GM12878 (cell line): ENCODE measurements around the gene CD55. TPM values are rescaled to one million over a fixed set of nuclear protein-coding genes. Genes with fewer than 3 reads are reported as not detected.

Experiments
- ASH2L ChIP-seq: fragments of 300-600, 200-600 bp; sonication (generic); IDR thresholded peaks from 2 replicates; pipeline ENCODE4 v1.6.1; 2017; ENCODE audit warnings: low read depth, mild to moderate bottlenecking, borderline replicate concordance
- BMI1 ChIP-seq: fragments of 450-650 bp; IDR thresholded peaks from 2 replicates; pipeline ENCODE4 v1.6.1; 2016; ENCODE audit warnings: mild to moderate bottlenecking, moderate library complexity, borderline replicate concordance
- FOXK2 ChIP-seq: fragments of 450-650 bp; IDR thresholded peaks from 2 replicates; pipeline ENCODE4 v1.6.1; 2017; ENCODE audit warnings: mild to moderate bottlenecking, moderate library complexity
- FOXM1 ChIP-seq: IDR thresholded peaks from 2 replicates; pipeline ENCODE4 v1.6.1; 2012; ENCODE audit warnings: low read depth, mild to moderate bottlenecking, inconsistent platforms, low read length, moderate library complexity
- HDAC2 ChIP-seq: fragments of 200-600 bp; sonication (generic); IDR thresholded peaks from 2 replicates; pipeline ENCODE4 v1.6.1; 2017
- MEF2A ChIP-seq: IDR thresholded peaks from 2 replicates; pipeline ENCODE4 v1.6.1; 2011; ENCODE audit warnings: low read depth, mild to moderate bottlenecking, low read length, moderate library complexity; ENCODE audit not compliant: insufficient read depth
- MEF2B ChIP-seq: fragments of 450-650 bp; IDR thresholded peaks from 2 replicates; pipeline ENCODE4 v1.6.1; 2018; ENCODE audit warnings: mild to moderate bottlenecking, moderate library complexity; ENCODE audit not compliant: partially characterized antibody, poor library complexity, severe bottlenecking
- MTA3 ChIP-seq: IDR thresholded peaks from 2 replicates; pipeline ENCODE4 v1.6.1; 2012; ENCODE audit warnings: low read length, inconsistent platforms, borderline replicate concordance
- MXI1 ChIP-seq: fragments of 150-350 bp; IDR thresholded peaks from 2 replicates; pipeline ENCODE4 v1.6.1; 2011; ENCODE audit warnings: low read depth, mild to moderate bottlenecking, inconsistent platforms, low read length, improper control_type of control experiment
- NFXL1 ChIP-seq: fragments of 450-650 bp; IDR thresholded peaks from 2 replicates; pipeline ENCODE4 v1.6.1; 2017; ENCODE audit warnings: antibody characterized with exemption, mild to moderate bottlenecking, borderline replicate concordance
- POLR2AphosphoS5 ChIP-seq: IDR thresholded peaks from 2 replicates; pipeline ENCODE4 v1.6.1; 2011; ENCODE audit warnings: mild to moderate bottlenecking, low read length, inconsistent platforms
- SPI1 ChIP-seq: IDR thresholded peaks from 2 replicates; pipeline ENCODE4 v1.6.1; 2011; ENCODE audit warnings: low read depth, mild to moderate bottlenecking, low read length, moderate library complexity, borderline replicate concordance; ENCODE audit not compliant: insufficient read depth
- YBX1 ChIP-seq: fragments of 450-650 bp; IDR thresholded peaks from 2 replicates; pipeline ENCODE4 v1.6.1; 2016; ENCODE audit warnings: antibody characterized with exemption
- ZSCAN29 ChIP-seq: fragments of 450-650 bp; IDR thresholded peaks from 2 replicates; pipeline ENCODE4 v1.6.1; 2017; ENCODE audit warnings: mild to moderate bottlenecking, moderate library complexity
- polyA plus RNA-seq, 11 experiments: library from polyadenylated mRNA; depleted of rRNA in 4 of 11; unstranded in 6 of 11; stranded (reverse) in 5 of 11; fragments of >200 nt; fragmentation: Nextera tagmentation in 4 of 11; fragmentation: Illumina TruSeq in 1 of 11; extraction: Ambion mirVana in 4 of 11; extraction: Trizol in 1 of 11; gene quantifications; 1 replicate in 1 of 11; 2 replicates in 10 of 11; pipeline versions ENCODE4 v1.2.1 to v1.2.3, GENCODE V29; 2011 to 2016; ENCODE audit warnings: inconsistent platforms in 2 of 11, missing spikeins in 2 of 11, low read depth in 1 of 11
- total RNA-seq, 4 experiments: library from RNA; depleted of rRNA in 3 of 4; stranded (reverse); fragments of >200 nt in 3 of 4; fragmentation: Illumina TruSeq in 1 of 4; extraction: Trizol in 1 of 4; gene quantifications; 2 replicates each; pipeline versions ENCODE4 v1.2.1 to v1.2.3, GENCODE V29; 2013 to 2021
- TF ChIP-seq, protein P1 (sequence below): IDR thresholded peaks from 2 replicates; pipeline ENCODE4 v1.6.1; 2011; ENCODE audit warnings: low read depth, low read length, improper control_type of control experiment, borderline replicate concordance
- TF ChIP-seq, protein P2 (sequence below): fragments of 450-650 bp; formaldehyde crosslinking; IDR thresholded peaks from 2 replicates; pipeline ENCODE4 v1.4.0; 2020; ENCODE audit warnings: mild to moderate bottlenecking, moderate library complexity
- TF ChIP-seq, protein P3 (sequence below): IDR thresholded peaks from 2 replicates; pipeline ENCODE4 v1.6.1; 2012; ENCODE audit warnings: mild to moderate bottlenecking, low read depth, low read length
- TF ChIP-seq, protein P4 (sequence below): IDR thresholded peaks from 2 replicates; pipeline ENCODE4 v1.6.1; 2011; ENCODE audit warnings: low read depth, mild to moderate bottlenecking, low read length, moderate library complexity, borderline replicate concordance; ENCODE audit errors: extremely low read depth
- TF ChIP-seq, protein P5 (sequence below): IDR thresholded peaks from 2 replicates; pipeline ENCODE4 v1.6.1; 2012; ENCODE audit warnings: low read depth, low read length, improper control_type of control experiment

The CD55 gene
- total and polyA plus RNA-seq, 10 of the 15 experiments (the other 5 are each of a cell fraction or from before 2014, with no cell fraction given) = 5.2 to 46.5 (median 15.1) TPM

DNA sequence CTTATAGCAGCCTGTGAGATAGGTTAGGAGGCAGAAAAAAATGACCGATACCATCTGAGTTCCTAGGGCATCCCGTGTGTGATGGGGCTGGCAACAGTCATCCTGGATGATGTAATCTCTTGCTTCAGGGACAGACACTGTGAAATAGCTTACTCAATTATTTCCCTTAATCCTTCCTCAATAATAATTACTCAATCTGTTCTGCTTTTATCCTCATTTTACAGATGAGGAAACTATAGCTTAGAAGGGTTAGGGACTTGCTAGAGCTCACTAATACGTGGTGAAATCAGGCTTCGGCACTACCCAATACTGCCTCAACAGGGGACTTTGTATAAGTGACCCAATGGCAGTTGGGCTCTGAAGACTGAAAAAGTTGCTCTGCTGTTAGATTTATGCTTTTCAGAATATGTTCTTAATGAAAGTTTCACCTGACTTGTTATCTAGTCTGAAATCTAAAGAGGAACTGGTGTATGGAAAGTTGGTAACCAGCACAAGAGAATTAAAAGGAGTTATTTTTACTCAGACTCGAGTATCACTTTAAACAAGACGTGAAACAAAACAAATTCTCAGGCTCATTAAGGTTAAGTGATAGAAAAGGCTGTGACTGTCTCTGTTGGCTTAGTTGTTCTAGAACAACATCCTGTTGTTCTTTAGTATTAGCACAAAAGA, 14.4 kb downstream of the CD55 start (continued):
- TF ChIP-seq, protein P1, sequence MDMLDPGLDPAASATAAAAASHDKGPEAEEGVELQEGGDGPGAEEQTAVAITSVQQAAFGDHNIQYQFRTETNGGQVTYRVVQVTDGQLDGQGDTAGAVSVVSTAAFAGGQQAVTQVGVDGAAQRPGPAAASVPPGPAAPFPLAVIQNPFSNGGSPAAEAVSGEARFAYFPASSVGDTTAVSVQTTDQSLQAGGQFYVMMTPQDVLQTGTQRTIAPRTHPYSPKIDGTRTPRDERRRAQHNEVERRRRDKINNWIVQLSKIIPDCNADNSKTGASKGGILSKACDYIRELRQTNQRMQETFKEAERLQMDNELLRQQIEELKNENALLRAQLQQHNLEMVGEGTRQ = no peak
- TF ChIP-seq, protein P2, sequence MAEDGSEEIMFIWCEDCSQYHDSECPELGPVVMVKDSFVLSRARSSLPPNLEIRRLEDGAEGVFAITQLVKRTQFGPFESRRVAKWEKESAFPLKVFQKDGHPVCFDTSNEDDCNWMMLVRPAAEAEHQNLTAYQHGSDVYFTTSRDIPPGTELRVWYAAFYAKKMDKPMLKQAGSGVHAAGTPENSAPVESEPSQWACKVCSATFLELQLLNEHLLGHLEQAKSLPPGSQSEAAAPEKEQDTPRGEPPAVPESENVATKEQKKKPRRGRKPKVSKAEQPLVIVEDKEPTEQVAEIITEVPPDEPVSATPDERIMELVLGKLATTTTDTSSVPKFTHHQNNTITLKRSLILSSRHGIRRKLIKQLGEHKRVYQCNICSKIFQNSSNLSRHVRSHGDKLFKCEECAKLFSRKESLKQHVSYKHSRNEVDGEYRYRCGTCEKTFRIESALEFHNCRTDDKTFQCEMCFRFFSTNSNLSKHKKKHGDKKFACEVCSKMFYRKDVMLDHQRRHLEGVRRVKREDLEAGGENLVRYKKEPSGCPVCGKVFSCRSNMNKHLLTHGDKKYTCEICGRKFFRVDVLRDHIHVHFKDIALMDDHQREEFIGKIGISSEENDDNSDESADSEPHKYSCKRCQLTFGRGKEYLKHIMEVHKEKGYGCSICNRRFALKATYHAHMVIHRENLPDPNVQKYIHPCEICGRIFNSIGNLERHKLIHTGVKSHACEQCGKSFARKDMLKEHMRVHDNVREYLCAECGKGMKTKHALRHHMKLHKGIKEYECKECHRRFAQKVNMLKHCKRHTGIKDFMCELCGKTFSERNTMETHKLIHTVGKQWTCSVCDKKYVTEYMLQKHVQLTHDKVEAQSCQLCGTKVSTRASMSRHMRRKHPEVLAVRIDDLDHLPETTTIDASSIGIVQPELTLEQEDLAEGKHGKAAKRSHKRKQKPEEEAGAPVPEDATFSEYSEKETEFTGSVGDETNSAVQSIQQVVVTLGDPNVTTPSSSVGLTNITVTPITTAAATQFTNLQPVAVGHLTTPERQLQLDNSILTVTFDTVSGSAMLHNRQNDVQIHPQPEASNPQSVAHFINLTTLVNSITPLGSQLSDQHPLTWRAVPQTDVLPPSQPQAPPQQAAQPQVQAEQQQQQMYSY (CRISPR knock-in tag) = no peak
- TF ChIP-seq MEF2B = peak; percentile 84
- TF ChIP-seq MXI1 = 0 out of 2 replicates have a peak, but pooled peaks have one; percentile 56
- no peak for TF ChIP-seq ZSCAN29
- TF ChIP-seq NFXL1 = no peak
- TF ChIP-seq, protein P3, sequence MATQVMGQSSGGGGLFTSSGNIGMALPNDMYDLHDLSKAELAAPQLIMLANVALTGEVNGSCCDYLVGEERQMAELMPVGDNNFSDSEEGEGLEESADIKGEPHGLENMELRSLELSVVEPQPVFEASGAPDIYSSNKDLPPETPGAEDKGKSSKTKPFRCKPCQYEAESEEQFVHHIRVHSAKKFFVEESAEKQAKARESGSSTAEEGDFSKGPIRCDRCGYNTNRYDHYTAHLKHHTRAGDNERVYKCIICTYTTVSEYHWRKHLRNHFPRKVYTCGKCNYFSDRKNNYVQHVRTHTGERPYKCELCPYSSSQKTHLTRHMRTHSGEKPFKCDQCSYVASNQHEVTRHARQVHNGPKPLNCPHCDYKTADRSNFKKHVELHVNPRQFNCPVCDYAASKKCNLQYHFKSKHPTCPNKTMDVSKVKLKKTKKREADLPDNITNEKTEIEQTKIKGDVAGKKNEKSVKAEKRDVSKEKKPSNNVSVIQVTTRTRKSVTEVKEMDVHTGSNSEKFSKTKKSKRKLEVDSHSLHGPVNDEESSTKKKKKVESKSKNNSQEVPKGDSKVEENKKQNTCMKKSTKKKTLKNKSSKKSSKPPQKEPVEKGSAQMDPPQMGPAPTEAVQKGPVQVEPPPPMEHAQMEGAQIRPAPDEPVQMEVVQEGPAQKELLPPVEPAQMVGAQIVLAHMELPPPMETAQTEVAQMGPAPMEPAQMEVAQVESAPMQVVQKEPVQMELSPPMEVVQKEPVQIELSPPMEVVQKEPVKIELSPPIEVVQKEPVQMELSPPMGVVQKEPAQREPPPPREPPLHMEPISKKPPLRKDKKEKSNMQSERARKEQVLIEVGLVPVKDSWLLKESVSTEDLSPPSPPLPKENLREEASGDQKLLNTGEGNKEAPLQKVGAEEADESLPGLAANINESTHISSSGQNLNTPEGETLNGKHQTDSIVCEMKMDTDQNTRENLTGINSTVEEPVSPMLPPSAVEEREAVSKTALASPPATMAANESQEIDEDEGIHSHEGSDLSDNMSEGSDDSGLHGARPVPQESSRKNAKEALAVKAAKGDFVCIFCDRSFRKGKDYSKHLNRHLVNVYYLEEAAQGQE = no peak
- peak; percentile 42; the same call in 1 of the 2 replicates for TF ChIP-seq FOXM1
- peak; percentile 49; the same call in 1 of the 2 replicates for TF ChIP-seq BMI1
- TF ChIP-seq SPI1 = peak; percentile 88
- TF ChIP-seq MTA3 = peak; percentile 32; the same call in 1 of the 2 replicates
- TF ChIP-seq HDAC2 = no peak
- no peak for TF ChIP-seq YBX1
- no peak for TF ChIP-seq FOXK2
- 0 out of 2 replicates have a peak, but pooled peaks have one; percentile 33 for TF ChIP-seq POLR2AphosphoS5
- no peak for TF ChIP-seq ASH2L
- TF ChIP-seq MEF2A = peak; percentile 66; the same call in 1 of the 2 replicates
- TF ChIP-seq, protein P4, sequence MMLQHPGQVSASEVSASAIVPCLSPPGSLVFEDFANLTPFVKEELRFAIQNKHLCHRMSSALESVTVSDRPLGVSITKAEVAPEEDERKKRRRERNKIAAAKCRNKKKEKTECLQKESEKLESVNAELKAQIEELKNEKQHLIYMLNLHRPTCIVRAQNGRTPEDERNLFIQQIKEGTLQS = no peak
- TF ChIP-seq, protein P5, sequence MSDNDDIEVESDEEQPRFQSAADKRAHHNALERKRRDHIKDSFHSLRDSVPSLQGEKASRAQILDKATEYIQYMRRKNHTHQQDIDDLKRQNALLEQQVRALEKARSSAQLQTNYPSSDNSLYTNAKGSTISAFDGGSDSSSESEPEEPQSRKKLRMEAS = no peak
